ENCODE results near the gene RPTOR.

RPTOR gene

DNA sequence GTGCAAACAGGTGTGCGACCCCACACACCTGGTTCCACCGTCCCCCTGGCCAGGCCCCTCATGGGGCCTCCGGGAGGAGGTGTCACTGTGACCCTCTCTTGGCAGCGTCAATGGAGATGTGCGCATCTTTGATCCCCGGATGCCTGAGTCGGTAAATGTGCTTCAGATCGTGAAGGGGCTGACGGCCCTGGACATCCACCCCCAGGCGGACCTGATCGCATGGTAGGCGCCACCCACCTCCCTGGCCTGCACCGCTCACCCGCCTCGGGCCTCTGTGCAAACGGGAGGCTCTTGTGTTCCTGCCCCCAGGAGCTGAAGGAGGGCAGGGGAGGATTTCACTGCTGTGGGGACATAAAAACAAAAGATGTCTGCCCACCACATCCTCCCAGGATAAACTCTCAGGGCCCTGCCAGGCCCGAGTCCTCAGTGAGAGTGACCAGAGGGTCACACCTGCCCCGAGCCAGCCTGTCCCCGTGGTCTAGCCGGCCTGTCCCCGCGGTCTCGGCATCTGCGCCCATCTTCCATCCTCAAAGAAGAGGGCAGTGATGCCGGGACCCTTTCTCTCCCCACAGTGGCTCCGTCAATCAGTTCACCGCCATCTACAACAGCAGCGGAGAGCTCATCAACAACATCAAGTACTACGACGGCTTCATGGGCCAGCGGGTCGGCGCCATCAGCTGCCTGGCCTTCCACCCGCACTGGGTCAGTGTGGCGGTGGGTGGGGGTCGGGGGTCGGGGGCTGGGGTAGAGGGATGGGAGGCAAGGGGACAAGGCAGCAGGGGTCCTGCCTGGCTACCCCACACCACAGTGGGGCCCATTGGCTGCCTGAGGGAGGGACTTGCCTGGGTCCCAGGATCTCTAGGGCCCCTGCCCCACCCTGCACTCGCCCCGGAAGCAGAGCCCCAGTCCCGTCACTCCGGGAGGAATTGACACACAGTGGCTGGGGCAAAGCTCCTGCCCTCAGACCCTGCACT is 418.0 kb downstream of the RPTOR start:
- Histone ChIP-seq H3K4me1 (ENCODE audit: control insufficient read depth, insufficient read depth, low read length) (peaks cover 20% of the 10 kb centered on the region), H3K27me3 (replicated peaks; ENCODE audit: control insufficient read depth, insufficient read depth, low read length) (no peaks in the 10 kb centered on the region), H3K9me3 (ENCODE audit: control insufficient read depth, low read length) (no peaks in the 10 kb centered on the region), H3K9ac (ENCODE audit: low read length) (no peak overlapping the region), H3K36me3 (ENCODE audit: control insufficient read depth, insufficient read depth, low read length, severe bottlenecking) (peaks cover 13% of the 10 kb centered on the region), H3K4me3 (ENCODE audit: low read length) (no peak overlapping the region)
- no peak for DNase-seq (ENCODE audit: low read depth)

DNA sequence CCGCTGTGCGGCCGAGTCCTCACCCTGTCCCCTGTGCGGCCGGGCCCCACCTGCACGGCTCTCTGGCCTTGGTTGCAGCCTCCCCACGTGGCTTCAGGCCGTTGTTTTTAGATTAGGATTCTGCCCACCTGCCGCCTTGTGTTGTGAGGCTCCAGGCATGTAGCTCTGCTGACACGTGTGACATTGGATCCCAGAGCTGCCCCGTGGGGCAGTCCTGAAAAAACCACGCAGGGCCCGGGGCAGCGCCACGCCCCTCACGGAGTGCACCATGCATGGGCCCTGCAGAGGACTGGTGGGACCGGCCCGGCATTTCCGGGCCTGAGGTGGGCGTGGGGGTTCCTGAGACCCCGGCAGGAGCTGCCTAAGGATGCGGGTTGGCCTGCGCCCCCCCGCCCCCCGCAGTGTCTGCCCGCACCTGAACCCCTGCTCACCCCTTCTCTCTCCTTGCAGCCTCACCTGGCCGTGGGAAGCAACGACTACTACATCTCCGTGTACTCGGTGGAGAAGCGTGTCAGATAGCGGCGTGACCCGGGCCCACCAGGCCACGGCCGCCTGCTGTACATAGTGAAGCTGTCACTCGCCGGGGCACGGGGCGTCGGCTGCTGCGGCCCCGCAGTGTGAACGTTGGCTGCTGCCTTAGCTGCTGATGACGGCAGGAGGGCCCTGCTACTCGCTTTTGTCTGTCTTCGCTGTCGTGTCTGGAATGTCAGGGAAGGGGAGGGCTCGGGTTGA is 419.3 kb downstream of the RPTOR start:
- Histone ChIP-seq H3K9ac (ENCODE audit: low read length) (no peak overlapping the region), H3K9me3 (ENCODE audit: control insufficient read depth, low read length) (no peaks in the 10 kb centered on the region), H3K4me3 (ENCODE audit: low read length) (no peak overlapping the region), H3K36me3 (ENCODE audit: control insufficient read depth, insufficient read depth, low read length, severe bottlenecking) (peaks cover 13% of the 10 kb centered on the region), H3K27me3 (replicated peaks; ENCODE audit: control insufficient read depth, insufficient read depth, low read length) (no peaks in the 10 kb centered on the region), H3K4me1 (ENCODE audit: control insufficient read depth, insufficient read depth, low read length) (peaks cover 24% of the 10 kb centered on the region)
- no peak for DNase-seq (ENCODE audit: low read depth)

DNA sequence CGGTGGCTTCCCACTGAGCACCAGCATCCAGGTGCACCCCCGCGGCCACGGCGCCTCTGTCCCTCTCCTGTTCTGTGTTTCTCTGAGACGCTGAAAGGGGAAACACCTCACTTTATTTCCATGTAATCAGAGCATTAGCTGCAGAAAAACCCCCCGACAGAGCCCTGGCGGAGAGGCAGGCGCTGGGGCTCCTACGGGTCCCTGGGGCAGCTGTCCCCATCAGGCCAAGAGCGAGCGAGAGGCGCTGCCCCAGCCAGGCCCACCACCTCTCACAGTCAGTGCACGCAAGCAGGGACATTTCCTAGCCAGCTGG is 419.9 kb downstream of the RPTOR start:
- Histone ChIP-seq H3K9me3 (ENCODE audit: control insufficient read depth, low read length) (no peaks in the 10 kb centered on the region), H3K9ac (ENCODE audit: low read length) (no peak overlapping the region), H3K27me3 (replicated peaks; ENCODE audit: control insufficient read depth, insufficient read depth, low read length) (peaks cover 1% of the 10 kb centered on the region), H3K4me3 (ENCODE audit: low read length) (no peak overlapping the region), H3K4me1 (ENCODE audit: control insufficient read depth, insufficient read depth, low read length) (peaks cover 22% of the 10 kb centered on the region), H3K36me3 (ENCODE audit: control insufficient read depth, insufficient read depth, low read length, severe bottlenecking) (peaks cover 13% of the 10 kb centered on the region)
- DNase-seq (ENCODE audit: low read depth): no peak

- DNase-seq (ENCODE audit: low read depth): no peak
- H3K36me3 ChIP-seq (ENCODE audit: control insufficient read depth, insufficient read depth, low read length, severe bottlenecking): peaks cover 13% of the 10 kb centered on the region
- peaks cover 7% of the 10 kb centered on the region for H3K27me3 ChIP-seq (replicated peaks; ENCODE audit: control insufficient read depth, insufficient read depth, low read length)
- H3K4me3 ChIP-seq (ENCODE audit: low read length): no peak overlapping the region
- no peak overlapping the region for H3K9ac ChIP-seq (ENCODE audit: low read length)
- peaks cover 17% of the 10 kb centered on the region for H3K4me1 ChIP-seq (ENCODE audit: control insufficient read depth, insufficient read depth, low read length)
- no peaks in the 10 kb centered on the region for H3K9me3 ChIP-seq (ENCODE audit: control insufficient read depth, low read length)
Measured at GRCh38 chr17:80964859-80965580, 420.4 kb downstream of the RPTOR start.

- no peak for DNase-seq (ENCODE audit: low read depth)
Measured at GRCh38 chr17:80965606-80966005, 421.0 kb downstream of the RPTOR start.

GRCh38 chr17:80967404-80967872 is 422.8 kb downstream of the RPTOR start:
- peaks cover 27% of the 10 kb centered on the region for H3K27me3 ChIP-seq (replicated peaks; ENCODE audit: control insufficient read depth, insufficient read depth, low read length)
- H3K9ac ChIP-seq (ENCODE audit: low read length): no peak overlapping the region
- H3K9me3 ChIP-seq (ENCODE audit: control insufficient read depth, low read length): no peaks in the 10 kb centered on the region
- H3K36me3 ChIP-seq (ENCODE audit: control insufficient read depth, insufficient read depth, low read length, severe bottlenecking): peaks cover 13% of the 10 kb centered on the region
- peaks cover 20% of the 10 kb centered on the region for H3K4me1 ChIP-seq (ENCODE audit: control insufficient read depth, insufficient read depth, low read length)
- DNase-seq (ENCODE audit: low read depth): no peak
- no peak overlapping the region for H3K4me3 ChIP-seq (ENCODE audit: low read length)

More at GRCh38 chr17:80965606-80966005, 421.0 kb downstream of the RPTOR start:
- Histone ChIP-seq H3K9me3 (ENCODE audit: control insufficient read depth, low read length) (no peaks in the 10 kb centered on the region), H3K4me3 (ENCODE audit: low read length) (no peak overlapping the region), H3K9ac (ENCODE audit: low read length) (no peak overlapping the region), H3K36me3 (ENCODE audit: control insufficient read depth, insufficient read depth, low read length, severe bottlenecking) (peaks cover 13% of the 10 kb centered on the region), H3K27me3 (replicated peaks; ENCODE audit: control insufficient read depth, insufficient read depth, low read length) (peaks cover 12% of the 10 kb centered on the region), H3K4me1 (ENCODE audit: control insufficient read depth, insufficient read depth, low read length) (peaks cover 18% of the 10 kb centered on the region)

DNA sequence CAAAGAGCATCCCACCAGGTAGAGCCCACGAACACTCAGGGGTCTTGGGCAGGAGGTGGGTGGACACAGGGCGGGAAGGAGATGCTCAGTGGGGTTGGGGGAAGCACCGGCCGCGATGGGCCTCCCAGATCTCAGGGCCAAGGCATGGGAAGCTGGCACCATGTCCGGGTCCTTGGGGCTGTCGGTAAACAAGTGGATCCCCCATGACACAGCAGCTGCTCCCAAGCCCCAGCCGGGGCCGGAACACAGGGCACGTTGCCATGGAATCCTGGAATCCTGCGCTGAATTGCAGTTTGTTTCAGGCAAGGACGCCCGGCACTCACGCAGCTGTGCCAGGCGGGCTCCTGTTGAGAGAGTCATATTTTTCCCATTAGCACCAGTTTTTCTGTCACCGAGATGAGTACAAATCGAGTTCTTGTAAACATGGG is 424.0 kb downstream of the RPTOR start:
- peak; percentile 70 for DNase-seq (ENCODE audit: low read depth)
- Histone ChIP-seq H3K27me3 (replicated peaks; ENCODE audit: control insufficient read depth, insufficient read depth, low read length) (peaks cover 28% of the 10 kb centered on the region), H3K4me1 (ENCODE audit: control insufficient read depth, insufficient read depth, low read length) (peaks cover 20% of the 10 kb centered on the region), H3K9me3 (ENCODE audit: control insufficient read depth, low read length) (no peaks in the 10 kb centered on the region), H3K4me3 (ENCODE audit: low read length) (peak overlapping the region; percentile 8), H3K36me3 (ENCODE audit: control insufficient read depth, insufficient read depth, low read length, severe bottlenecking) (peaks cover 13% of the 10 kb centered on the region), H3K9ac (ENCODE audit: low read length) (peak overlapping the region; percentile 14)

- Histone ChIP-seq H3K4me1 (ENCODE audit: control insufficient read depth, insufficient read depth, low read length) (peaks cover 20% of the 10 kb centered on the region), H3K9me3 (ENCODE audit: control insufficient read depth, low read length) (no peaks in the 10 kb centered on the region), H3K9ac (ENCODE audit: low read length) (peak overlapping the region; percentile 14), H3K27me3 (replicated peaks; ENCODE audit: control insufficient read depth, insufficient read depth, low read length) (peaks cover 31% of the 10 kb centered on the region), H3K36me3 (ENCODE audit: control insufficient read depth, insufficient read depth, low read length, severe bottlenecking) (peaks cover 13% of the 10 kb centered on the region), H3K4me3 (ENCODE audit: low read length) (peak overlapping the region; percentile 8)
- DNase-seq (ENCODE audit: low read depth): no peak
Measured at GRCh38 chr17:80969030-80969673, 424.5 kb downstream of the RPTOR start.

- no peak for DNase-seq (ENCODE audit: low read depth)
- H3K27me3 ChIP-seq (replicated peaks; ENCODE audit: control insufficient read depth, insufficient read depth, low read length): peaks cover 31% of the 10 kb centered on the region
- H3K9me3 ChIP-seq (ENCODE audit: control insufficient read depth, low read length): no peaks in the 10 kb centered on the region
Measured at GRCh38 chr17:80969674-80970043, 425.0 kb downstream of the RPTOR start.

DNA sequence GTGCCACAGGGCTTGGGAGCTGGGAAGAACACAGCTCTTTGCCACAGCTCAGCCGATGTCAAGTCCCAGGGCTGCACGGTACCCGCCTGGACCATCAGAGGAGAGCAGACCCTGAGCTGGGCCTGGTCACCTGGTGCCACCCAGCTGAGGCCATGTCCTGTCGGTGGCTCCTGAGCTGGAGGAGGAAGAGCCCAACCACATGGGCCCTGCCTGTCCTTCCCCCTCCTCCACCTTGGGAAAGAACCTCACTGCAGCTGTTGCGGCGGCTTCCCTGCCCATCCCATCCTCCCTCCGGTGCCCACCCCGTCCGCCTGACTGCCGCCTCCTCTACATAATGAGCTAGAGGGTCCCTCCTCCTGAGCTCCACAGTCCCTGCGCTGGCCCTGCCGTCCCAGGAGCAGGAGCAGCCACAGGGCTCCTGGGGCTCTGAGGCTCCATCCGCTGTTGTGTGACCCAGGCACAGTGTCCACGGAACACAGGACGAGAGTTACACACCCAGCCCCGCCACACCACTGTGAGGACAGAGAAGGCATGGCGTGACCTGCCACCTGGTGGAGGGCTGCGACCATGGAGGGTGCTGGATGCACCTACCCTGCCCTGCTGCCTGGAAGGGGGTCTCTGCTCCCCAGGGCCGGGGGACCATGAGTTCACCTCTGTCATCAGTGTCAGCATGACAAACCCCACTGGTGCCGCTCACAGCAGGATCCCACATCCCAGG is 425.6 kb downstream of the RPTOR start:
- Histone ChIP-seq H3K9ac (ENCODE audit: low read length) (no peak overlapping the region), H3K36me3 (ENCODE audit: control insufficient read depth, insufficient read depth, low read length, severe bottlenecking) (peaks cover 6% of the 10 kb centered on the region), H3K9me3 (ENCODE audit: control insufficient read depth, low read length) (no peaks in the 10 kb centered on the region), H3K4me1 (ENCODE audit: control insufficient read depth, insufficient read depth, low read length) (peaks cover 20% of the 10 kb centered on the region), H3K4me3 (ENCODE audit: low read length) (no peak overlapping the region), H3K27me3 (replicated peaks; ENCODE audit: control insufficient read depth, insufficient read depth, low read length) (peaks cover 31% of the 10 kb centered on the region)
- no peak for DNase-seq (ENCODE audit: low read depth)

More at GRCh38 chr17:80969674-80970043, 425.0 kb downstream of the RPTOR start:
- H3K4me3 ChIP-seq (ENCODE audit: low read length): no peak overlapping the region
- peaks cover 20% of the 10 kb centered on the region for H3K4me1 ChIP-seq (ENCODE audit: control insufficient read depth, insufficient read depth, low read length)
- H3K36me3 ChIP-seq (ENCODE audit: control insufficient read depth, insufficient read depth, low read length, severe bottlenecking): peaks cover 11% of the 10 kb centered on the region
- no peak overlapping the region for H3K9ac ChIP-seq (ENCODE audit: low read length)

All from adipocyte (in vitro differentiated cells).